22Rv1 (cell line): Measurements from ENCODE around the gene RBSN.

ENCODE experiments used
- H3K27ac ChIP-seq: fragments of 450-650 bp; 2 replicates; pipeline ENCODE4 v1.5.1; 2017
- CTCF ChIP-seq: fragments of 450-650 bp; IDR thresholded peaks from 2 replicates; pipeline ENCODE4 v1.5.1; 2017; ENCODE audit warnings: mild to moderate bottlenecking
- ZFX ChIP-seq: fragments of 450-650 bp; IDR thresholded peaks from 2 replicates; pipeline ENCODE4 v1.6.1; 2017; ENCODE audit warnings: antibody characterized with exemption, borderline replicate concordance

RBSN gene

GRCh38 chr3:15056676-15057404, 42.1 kb downstream of the RBSN start:
- TF ChIP-seq ZFX (no peak), CTCF (no peak)
- H3K27ac ChIP-seq: no peak overlapping the region

DNA sequence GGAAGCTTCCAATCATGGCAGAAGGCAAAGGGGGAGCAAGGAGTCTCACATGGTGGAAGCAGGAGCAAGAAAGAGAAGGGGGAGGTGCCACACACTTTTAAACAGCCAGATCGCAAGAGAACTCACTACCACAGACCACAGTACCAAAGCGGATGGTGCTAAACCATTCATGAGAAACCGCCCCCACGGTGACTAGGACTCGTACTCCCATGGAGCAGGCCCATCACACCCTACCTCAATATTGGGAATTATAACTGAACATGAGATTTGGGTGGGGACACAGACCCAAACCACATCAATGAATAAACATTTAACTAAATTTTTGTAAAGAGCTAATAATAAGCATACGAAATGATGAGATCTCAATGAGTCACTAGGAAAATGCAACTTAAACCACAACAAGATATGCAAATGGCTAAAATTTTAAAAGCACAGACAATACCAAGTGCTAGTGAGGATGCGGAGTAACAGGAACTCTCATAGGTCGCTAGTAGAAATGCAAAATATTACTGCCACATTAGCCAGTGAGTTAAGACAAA, 43.9 kb downstream of the RBSN start:
- no peak overlapping the region for H3K27ac ChIP-seq
- TF ChIP-seq ZFX (no peak), CTCF (no peak)

GRCh38 chr3:15053541-15053940, 45.4 kb downstream of the RBSN start:
- H3K27ac ChIP-seq: no peak overlapping the region
- no peak for TF ChIP-seq ZFX
- no peak for TF ChIP-seq CTCF

- no peak overlapping the region for H3K27ac ChIP-seq
- TF ChIP-seq CTCF: no peak
- no peak for TF ChIP-seq ZFX
These were observed 46.4 kb downstream of the RBSN start for GRCh38 chr3:15052335-15053242.

DNA sequence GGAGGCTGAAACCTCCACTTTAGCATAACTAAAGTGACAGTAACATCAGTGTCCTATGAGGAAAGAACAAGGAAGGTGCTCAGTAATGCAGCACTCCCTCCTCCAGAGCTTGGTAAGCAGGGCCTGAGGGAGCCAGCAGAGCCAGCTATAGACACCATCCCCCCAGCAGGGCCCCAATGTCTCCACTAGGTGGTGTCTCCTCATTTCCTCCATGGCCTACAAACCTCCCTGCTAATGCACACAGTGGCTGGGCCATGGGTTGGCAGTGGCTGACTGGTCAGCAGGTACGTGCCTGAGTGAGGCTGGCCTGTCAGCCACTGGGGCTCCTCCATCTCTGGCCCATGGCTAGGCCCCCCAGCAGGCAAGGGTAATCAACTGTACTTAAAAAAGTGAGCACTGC, 47.4 kb downstream of the RBSN start:
- no peak overlapping the region for H3K27ac ChIP-seq
- no peak for TF ChIP-seq ZFX
- peak; percentile 66 for TF ChIP-seq CTCF

DNA sequence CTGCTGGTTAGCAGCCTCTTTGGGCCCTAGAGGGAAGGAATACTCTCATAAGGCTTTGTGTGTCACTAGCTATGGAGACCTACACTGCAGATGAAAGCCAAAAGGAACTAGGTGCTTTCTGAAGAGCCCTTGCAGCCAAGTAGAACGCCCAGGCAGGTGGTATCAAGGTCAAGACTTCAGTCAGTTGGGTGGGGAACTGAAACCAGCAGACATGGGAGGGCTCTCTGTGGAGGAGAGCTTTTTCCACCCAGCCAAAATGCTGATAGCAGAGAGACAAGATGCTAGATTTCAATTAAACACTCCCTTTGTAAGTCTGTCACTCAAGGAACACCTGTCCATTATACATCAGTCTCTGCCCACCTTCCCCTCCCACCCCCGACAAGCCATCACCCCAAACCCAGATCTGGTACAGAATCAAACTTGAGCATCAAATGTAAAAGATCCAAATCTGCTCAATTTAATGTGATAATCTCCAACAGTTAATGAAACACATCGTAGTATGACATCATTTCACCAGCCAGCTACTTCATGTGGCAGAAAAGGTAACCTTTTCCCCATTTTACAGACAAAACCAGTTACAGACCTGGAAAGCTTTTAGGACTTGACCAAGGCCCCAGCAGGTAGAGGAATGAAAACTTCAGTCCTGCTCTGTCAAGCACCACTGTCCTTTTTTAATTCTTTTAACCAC, 48.4 kb downstream of the RBSN start:
- H3K27ac ChIP-seq: no peak overlapping the region

More for the DNA sequence above, 48.4 kb downstream of the RBSN start:
- no peak for TF ChIP-seq ZFX
- no peak for TF ChIP-seq CTCF
